Caco-2 (cell line): Measurements from ENCODE around the gene PELO. TPM values are rescaled to one million over a fixed set of nuclear protein-coding genes. Genes with fewer than 3 reads are reported as not detected.

Experiments
- BruUV-seq: library from RNA; stranded (reverse); fragments of 400-500 nt; replicated peaks from 2 replicates; lab custom pipeline; 2021; lab: Mats Ljungman, UMichigan
- CTCF ChIA-PET: fragments of 300-600 bp; sonication (Branson Sonifier 250); formaldehyde crosslinking; loops from one replicate; lab custom pipeline; 2022; ENCODE audit warnings: antibody characterized with exemption; lab: Charles Lee
- POLR2A ChIA-PET: fragments of 300-600 bp; sonication (Branson Sonifier 250); formaldehyde crosslinking; loops from one replicate; lab custom pipeline; 2022; ENCODE audit warnings: antibody characterized with exemption; lab: Charles Lee
- DNase-seq, 2 experiments: peaks; one replicate each; pipeline versions ENCODE4 v3.0.0 to v3.0.0-alpha.2; 2020 to 2022
- H3K27me3 ChIP-seq: replicated peaks from 2 replicates; pipeline ENCODE4 v1.6.0; 2011; ENCODE audit warnings: low read length; ENCODE audit not compliant: control insufficient read depth, insufficient read depth
- H3K36me3 ChIP-seq: 2 replicates; pipeline ENCODE4 v1.5.1; 2011; ENCODE audit warnings: low read length; ENCODE audit not compliant: control insufficient read depth, insufficient read depth
- H3K4me1 ChIP-seq: fragments of 250-450 bp; sonication (Bioruptor Pico); 2 replicates; pipeline ENCODE4 v1.5.1; 2020; ENCODE audit warnings: mild to moderate bottlenecking
- H3K4me3 ChIP-seq: 2 replicates; pipeline ENCODE4 v1.5.1; 2011; ENCODE audit warnings: low read depth, mild to moderate bottlenecking, control low read depth, low read length
- H3K9me3 ChIP-seq: fragments of 250-450 bp; sonication (Bioruptor Pico); 2 replicates; pipeline ENCODE4 v1.5.1; 2020; ENCODE audit warnings: mild to moderate bottlenecking, moderate library complexity
- H3K27ac Mint-ChIP-seq: one replicate; pipeline ENCODE4 v1.8.0; 2022; ENCODE audit warnings: mixed read lengths; ENCODE audit not compliant: unreplicated experiment
- H3K27me3 Mint-ChIP-seq: one replicate; pipeline ENCODE4 v1.8.0; 2022; ENCODE audit warnings: mixed read lengths; ENCODE audit not compliant: insufficient read depth, unreplicated experiment
- H3K36me3 Mint-ChIP-seq: one replicate; pipeline ENCODE4 v1.8.0; 2022; ENCODE audit warnings: mild to moderate bottlenecking, mixed read lengths; ENCODE audit not compliant: insufficient read depth, unreplicated experiment
- H3K4me1 Mint-ChIP-seq: one replicate; pipeline ENCODE4 v1.8.0; 2022; ENCODE audit warnings: low read depth, mixed read lengths; ENCODE audit not compliant: unreplicated experiment
- H3K4me3 Mint-ChIP-seq: one replicate; pipeline ENCODE4 v1.8.0; 2022; ENCODE audit warnings: mild to moderate bottlenecking, moderate library complexity, mixed read lengths; ENCODE audit not compliant: unreplicated experiment
- H3K9me3 Mint-ChIP-seq: one replicate; pipeline ENCODE4 v1.8.0; 2022; ENCODE audit warnings: mixed read lengths; ENCODE audit not compliant: unreplicated experiment
- intact Hi-C: fragments of 100-400 bp; cut with micrococcal nuclease; formaldehyde crosslinking; loops from one replicate; pipeline ENCODE4 v1.10.0; 2022; ENCODE audit not compliant: unreplicated experiment
- total RNA-seq: library from RNA; stranded (reverse); gene quantifications from 2 replicates; pipeline ENCODE4 v1.2.3, GENCODE V29; 2022
- TF ChIP-seq, protein P1 (sequence below), 2 experiments: fragments of 200-600 bp in 1 of 2; IDR thresholded peaks; 1 replicate in 1 of 2; 2 replicates in 1 of 2; pipeline versions ENCODE4 v1.5.1 to v1.8.0; 2011 to 2022; ENCODE audit warnings: antibody characterized with exemption in 1 of 2, control low read depth in 1 of 2, inconsistent platforms in 1 of 2, low read depth in 1 of 2, low read length in 1 of 2, mild to moderate bottlenecking in 1 of 2, moderate library complexity in 1 of 2; ENCODE audit not compliant: insufficient read depth in 1 of 2, severe bottlenecking in 1 of 2, unreplicated experiment in 1 of 2

PELO gene
- total RNA-seq, 1 experiment from 2014 or later = 25.9 TPM

DNA sequence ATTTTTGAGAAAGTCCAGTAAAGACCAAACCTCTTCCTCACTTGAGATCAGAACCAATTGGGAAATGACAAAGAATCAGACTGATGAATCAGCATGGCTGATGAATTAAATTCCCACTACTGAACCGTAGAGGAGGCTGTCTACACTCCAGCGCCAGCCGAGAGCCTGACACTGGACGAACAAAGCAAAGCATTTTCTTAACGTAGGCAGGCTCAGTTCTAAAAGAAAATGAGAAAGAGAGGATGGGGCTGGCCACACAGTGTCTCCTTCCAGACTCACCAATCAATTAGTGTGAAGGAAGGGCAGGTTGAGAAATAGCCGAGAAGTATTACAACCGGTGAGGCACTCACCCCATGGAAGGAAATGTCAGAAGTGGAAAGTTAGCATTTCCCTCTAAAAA lies 49.4 kb downstream of the PELO start:
- ChIA-PET POLR2A (no interaction called here), CTCF (no interaction called here)
- intact Hi-C loops = no loop called here
- Histone ChIP-seq H3K36me3 (no peaks in the 10 kb centered on the region), H3K9me3 (no peaks in the 10 kb centered on the region), H3K27me3 (no peaks in the 10 kb centered on the region), H3K4me3 (no peak overlapping the region), H3K4me1 (no peaks in the 10 kb centered on the region)
- Mint-ChIP-seq H3K27me3 (no peaks in the 10 kb centered on the region), H3K36me3 (no peaks in the 10 kb centered on the region), H3K4me1 (peaks cover 6% of the 10 kb centered on the region), H3K9me3 (no peaks in the 10 kb centered on the region), H3K27ac (no peak overlapping the region), H3K4me3 (no peak overlapping the region)
- no TSS peak for BruUV-seq
- TF ChIP-seq, protein P1, sequence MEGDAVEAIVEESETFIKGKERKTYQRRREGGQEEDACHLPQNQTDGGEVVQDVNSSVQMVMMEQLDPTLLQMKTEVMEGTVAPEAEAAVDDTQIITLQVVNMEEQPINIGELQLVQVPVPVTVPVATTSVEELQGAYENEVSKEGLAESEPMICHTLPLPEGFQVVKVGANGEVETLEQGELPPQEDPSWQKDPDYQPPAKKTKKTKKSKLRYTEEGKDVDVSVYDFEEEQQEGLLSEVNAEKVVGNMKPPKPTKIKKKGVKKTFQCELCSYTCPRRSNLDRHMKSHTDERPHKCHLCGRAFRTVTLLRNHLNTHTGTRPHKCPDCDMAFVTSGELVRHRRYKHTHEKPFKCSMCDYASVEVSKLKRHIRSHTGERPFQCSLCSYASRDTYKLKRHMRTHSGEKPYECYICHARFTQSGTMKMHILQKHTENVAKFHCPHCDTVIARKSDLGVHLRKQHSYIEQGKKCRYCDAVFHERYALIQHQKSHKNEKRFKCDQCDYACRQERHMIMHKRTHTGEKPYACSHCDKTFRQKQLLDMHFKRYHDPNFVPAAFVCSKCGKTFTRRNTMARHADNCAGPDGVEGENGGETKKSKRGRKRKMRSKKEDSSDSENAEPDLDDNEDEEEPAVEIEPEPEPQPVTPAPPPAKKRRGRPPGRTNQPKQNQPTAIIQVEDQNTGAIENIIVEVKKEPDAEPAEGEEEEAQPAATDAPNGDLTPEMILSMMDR (IDR thresholded peaks at IDR 0.05; ENCODE audit: insufficient read depth in 1 of 2, low read depth in 1 of 2, low read length in 1 of 2, severe bottlenecking in 1 of 2, unreplicated experiment in 1 of 2) = no peak
- no peak for DNase-seq

Other genes with a start within 250 kb of the PELO start
- gene ITGA1, start within 50 bp of the PELO start, total RNA-seq = 26.4 and 27.4 TPM in 2 replicates
- gene ITGA2, start 201.4 kb downstream of the PELO start, total RNA-seq = 13.6 and 19.3 TPM in 2 replicates